Tongue (tissue), 3 donors: Measurements from ENCODE around the gene CITED1. TPM values are rescaled to one million over a fixed set of nuclear protein-coding genes. Genes with fewer than 3 reads are reported as not detected.
A peak's percentile ranks its signal among the peaks of the same experiment; 100 is the strongest.

Source experiments
- DNase-seq: peaks from one replicate; pipeline ENCODE4 v3.0.0-alpha.2; 2015
- small RNA-seq: library from RNA; depleted of rRNA; stranded (forward); fragments of <200 nt; gene quantifications from one replicate; pipeline ENCODE3, GENCODE V24; 2014; ENCODE audit warnings: low replicate concordance
- total RNA-seq: library from RNA; depleted of rRNA; stranded (reverse); fragments of >200 nt; gene quantifications from one replicate; pipeline ENCODE4 v1.2.3, GENCODE V29; 2014

The CITED1 gene
- total RNA-seq, 1 donor from 2014 or later: 4.6 TPM

- no peak for DNase-seq
Measured at GRCh38 chrX:72270316-72270866, 35.3 kb downstream of the CITED1 start.

- DNase-seq: no peak
Measured at GRCh38 chrX:72269671-72270251, 36.0 kb downstream of the CITED1 start.

GRCh38 chrX:72268597-72269365 lies 36.9 kb downstream of the CITED1 start:
- no peak for DNase-seq

- no peak for DNase-seq
Measured at GRCh38 chrX:72265263-72265662, 40.5 kb downstream of the CITED1 start.

GRCh38 chrX:72262077-72262476 lies 43.6 kb downstream of the CITED1 start:
- no peak for DNase-seq

GRCh38 chrX:72260448-72260847 lies 45.3 kb downstream of the CITED1 start:
- DNase-seq: no peak

GRCh38 chrX:72258174-72258573 lies 47.5 kb downstream of the CITED1 start:
- DNase-seq: peak; percentile 13

- DNase-seq: no peak
Measured at GRCh38 chrX:72255864-72256263, 49.9 kb downstream of the CITED1 start.

GRCh38 chrX:72255445-72255844 lies 50.3 kb downstream of the CITED1 start:
- DNase-seq: no peak

- DNase-seq: no peak
Measured at GRCh38 chrX:72254816-72255215, 50.9 kb downstream of the CITED1 start.

GRCh38 chrX:72253686-72254085 lies 52.0 kb downstream of the CITED1 start:
- no peak for DNase-seq

Small RNA genes within 50 kb of the gene (small RNA-seq; reads per million reads assigned to genes)
- not detected for gene RF00019

Other genes with a start within 250 kb of the CITED1 start
- gene RTL5, start 174.0 kb downstream of the CITED1 start, total RNA-seq: 7.3 TPM
- 7.2 TPM for gene PIN4, start 124.2 kb downstream of the CITED1 start, total RNA-seq
- gene ERCC6L, start 66.9 kb downstream of the CITED1 start, total RNA-seq: 4.0 TPM
- gene RPS4X, start 28.7 kb downstream of the CITED1 start, total RNA-seq: 998 TPM